HepG2 (cell line): ENCODE results near the gene ADAM10. TPM values are rescaled to one million over a fixed set of nuclear protein-coding genes. Genes with fewer than 3 reads are reported as not detected.

ENCODE experiments used
- ATAC-seq: fragments of 200-7000 bp; cut with Tn5 transposase; 3 replicates; pipeline ENCODE4 v1.9.1; 2020; ENCODE audit warnings: mild to moderate bottlenecking, moderate library complexity
- BruUV-seq: library from RNA; stranded (reverse); fragments of 400-500 nt; replicated peaks from 2 replicates; lab custom pipeline; 2021; lab: Mats Ljungman, UMichigan
- CTCF ChIA-PET: fragments of 300-600 bp; formaldehyde crosslinking; extraction: SDS; loops from one replicate; lab custom pipeline; 2021; ENCODE audit warnings: low total read pairs, inconsistent platforms, low intra/inter-chr PET ratio; lab: Yijun Ruan, JAX
- POLR2A ChIA-PET: fragments of 350-600 bp; sonication (Branson Sonifier 250); formaldehyde crosslinking; loops from one replicate; lab custom pipeline; 2020; ENCODE audit warnings: antibody characterized with exemption, inconsistent platforms; lab: Yijun Ruan, JAX
- DNase-seq: peaks from one replicate; pipeline ENCODE4 v3.0.0-alpha.2; 2015; ENCODE audit warnings: low spot score
- FAIRE-seq: peaks from 3 replicates; lab custom pipeline; 2011; peaks lifted over from hg19 to GRCh38; lab: Jason Lieb, UNC
- H2AFZ ChIP-seq: one replicate; pipeline ENCODE4 v1.6.1; 2011; ENCODE audit warnings: low read length, inconsistent platforms
- H3K27ac ChIP-seq: fragments of 300-600 bp; 3 replicates; pipeline ENCODE4 v1.8.0; 2011; ENCODE audit warnings: mixed run types, mild to moderate bottlenecking, mixed read lengths, low read length, inconsistent platforms; ENCODE audit not compliant: insufficient read depth; ENCODE audit errors: extremely low read length
- H3K27me3 ChIP-seq, 2 experiments: fragments of 200-600 bp in 1 of 2; 2 replicates in 1 of 2; 3 replicates in 1 of 2; pipeline versions ENCODE4 v1.6.0 to v1.8.0; 2011; ENCODE audit warnings: low read length in 2 of 2, mild to moderate bottlenecking in 2 of 2, moderate library complexity in 2 of 2, inconsistent platforms in 1 of 2; ENCODE audit not compliant: insufficient read depth in 2 of 2, control insufficient read depth in 1 of 2
- H3K36me3 ChIP-seq, 2 experiments: fragments of 200-600 bp in 1 of 2; replicated peaks in 1 of 2; 2 replicates in 1 of 2; 3 replicates in 1 of 2; pipeline versions ENCODE4 v1.5.1 to v1.8.0; 2011; ENCODE audit warnings: low read length in 2 of 2, inconsistent platforms in 1 of 2; ENCODE audit not compliant: insufficient read depth in 2 of 2, control insufficient read depth in 1 of 2
- H3K4me1 ChIP-seq: 2 replicates; pipeline ENCODE4 v1.5.1; 2012; ENCODE audit warnings: low read length, inconsistent platforms; ENCODE audit not compliant: insufficient read depth
- H3K4me2 ChIP-seq: 2 replicates; pipeline ENCODE4 v1.6.0; 2011; ENCODE audit warnings: low read depth, low read length, inconsistent platforms
- H3K4me3 ChIP-seq, 3 experiments: fragments of 200-600 bp in 1 of 3; sonication (generic), shearing (Covaris generic) in 1 of 3; replicated peaks in 1 of 3; 2 replicates each; pipeline ENCODE4 v1.5.1; 2011 to 2016; ENCODE audit warnings: low read length in 3 of 3, inconsistent platforms in 2 of 3, low read depth in 2 of 3, mild to moderate bottlenecking in 2 of 3, control low read depth in 1 of 3, mixed read lengths in 1 of 3; ENCODE audit not compliant: insufficient read depth in 1 of 3
- H3K79me2 ChIP-seq: one replicate; pipeline ENCODE4 v1.6.1; 2011; ENCODE audit warnings: low read length, inconsistent platforms; ENCODE audit not compliant: insufficient read depth
- H3K9ac ChIP-seq: 2 replicates; pipeline ENCODE4 v1.6.0; 2011; ENCODE audit warnings: mild to moderate bottlenecking, low read depth, low read length, inconsistent platforms; ENCODE audit not compliant: insufficient read depth
- H3K9me3 ChIP-seq: 2 replicates; pipeline ENCODE4 v1.5.1; 2012; ENCODE audit warnings: mild to moderate bottlenecking, low read length
- H4K20me1 ChIP-seq: 2 replicates; pipeline ENCODE4 v1.6.0; 2011; ENCODE audit warnings: inconsistent platforms, mild to moderate bottlenecking, low read length, moderate library complexity; ENCODE audit not compliant: insufficient read depth
- SIX1 ChIP-seq: sonication (generic); formaldehyde crosslinking; IDR thresholded peaks from 2 replicates; pipeline ENCODE4 v1.4.0; 2020; ENCODE audit warnings: missing genetic modification reagents, borderline replicate concordance
- ZBTB38 ChIP-seq: sonication (generic); formaldehyde crosslinking; IDR thresholded peaks from 2 replicates; pipeline ENCODE4 v1.5.1; 2020; ENCODE audit warnings: mild to moderate bottlenecking, missing genetic modification reagents
- ZNF232 ChIP-seq: sonication (generic); formaldehyde crosslinking; IDR thresholded peaks from 2 replicates; pipeline ENCODE4 v1.4.0; 2020; ENCODE audit warnings: missing genetic modification reagents, borderline replicate concordance
- ZNF30 ChIP-seq: sonication (generic); formaldehyde crosslinking; IDR thresholded peaks from 2 replicates; pipeline ENCODE4 v1.5.0; 2020; ENCODE audit warnings: mild to moderate bottlenecking, missing genetic modification reagents
- ZNF501 ChIP-seq: sonication (generic); formaldehyde crosslinking; IDR thresholded peaks from 2 replicates; pipeline ENCODE4 v1.5.1; 2020; ENCODE audit warnings: mild to moderate bottlenecking, moderate library complexity, missing genetic modification reagents
- WGBS: methylation state at CpG from one replicate; pipeline ENCODE4 v1.1.6; 2017; ENCODE audit warnings: low lambda C conversion rate; 5-methylcytosine and 5-hydroxymethylcytosine counted together
- in situ Hi-C: cut with HindIII; loops from 2 replicates; pipeline ENCODE4 v1.10.0; 2017; ENCODE audit warnings: low pct_unique_long_range_greater_than_20kb; ENCODE audit not compliant: extremely low pct_ligation_motif_present
- intact Hi-C: fragments of 100-400 bp; cut with micrococcal nuclease; formaldehyde crosslinking; loops from one replicate; pipeline ENCODE4 v1.10.0; 2022; ENCODE audit not compliant: unreplicated experiment
- polyA plus RNA-seq, 8 experiments: library from polyadenylated mRNA; depleted of rRNA in 3 of 8; stranded (reverse) in 7 of 8; unstranded in 1 of 8; fragments of >200 nt; fragmentation: Illumina TruSeq in 4 of 8; extraction: Trizol in 4 of 8; gene quantifications; 2 replicates each; pipeline versions ENCODE4 v1.2.1 to v1.2.3, GENCODE V29; 2011 to 2016; ENCODE audit warnings: low read depth in 4 of 8, missing spikeins in 1 of 8, mixed read lengths in 1 of 8; ENCODE audit not compliant: insufficient read depth in 1 of 8
- total RNA-seq, 5 experiments: library from RNA; depleted of rRNA; stranded (reverse); fragments of >200 nt; fragmentation: Illumina TruSeq; extraction: Trizol; gene quantifications; 2 replicates each; pipeline ENCODE4 v1.2.3, GENCODE V29; 2016; ENCODE audit warnings: low read depth in 1 of 5
- TF ChIP-seq, protein P1 (sequence below): sonication (generic); formaldehyde crosslinking; IDR thresholded peaks from 2 replicates; pipeline ENCODE4 v1.4.0; 2020; ENCODE audit warnings: missing genetic modification reagents
- TF ChIP-seq, protein P2 (sequence below): sonication (generic); formaldehyde crosslinking; IDR thresholded peaks from 2 replicates; pipeline ENCODE4 v1.5.1; 2020; ENCODE audit warnings: mild to moderate bottlenecking, missing genetic modification reagents, moderate library complexity

The ADAM10 gene
- total and polyA plus RNA-seq, 2 of the 13 experiments (the other 11 are each of a cell fraction or from before 2014, with no cell fraction given): 92.7 to 125 TPM

DNA sequence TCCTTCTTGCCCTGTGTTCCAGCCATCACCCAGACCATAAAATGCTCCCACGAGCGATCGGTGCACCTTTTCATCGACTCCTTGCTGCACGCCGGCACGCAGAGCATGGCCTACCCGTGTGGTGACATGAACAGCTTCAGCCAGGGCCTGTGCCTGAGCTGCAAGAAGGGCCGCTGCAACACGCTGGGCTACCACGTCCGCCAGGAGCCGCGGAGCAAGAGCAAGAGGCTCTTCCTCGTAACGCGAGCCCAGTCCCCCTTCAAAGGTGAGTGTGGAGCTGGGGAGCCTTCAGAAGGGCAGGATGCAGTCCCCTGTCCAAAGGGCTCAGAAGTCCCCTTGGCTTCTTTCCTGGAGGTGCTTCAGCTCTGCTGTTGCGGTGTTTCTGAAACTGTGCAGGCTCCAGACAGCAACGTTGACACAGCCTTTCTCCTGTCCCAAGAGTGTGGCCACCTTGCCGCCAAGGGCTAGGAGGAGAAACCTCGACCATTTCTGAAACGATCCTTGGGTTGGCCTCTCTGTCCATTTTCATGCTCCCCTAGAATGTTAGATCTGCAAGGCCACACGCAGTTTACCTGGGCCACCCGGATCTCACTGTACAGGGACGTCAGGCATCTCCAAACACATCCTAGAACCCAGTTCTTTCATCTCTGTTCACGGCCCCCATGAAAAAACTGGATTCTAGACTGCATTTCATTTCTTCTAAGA is 201.0 kb downstream of the ADAM10 start:
- no TSS peak for BruUV-seq
- Histone ChIP-seq H3K4me2 (no peak overlapping the region), H3K9me3 (no peaks in the 10 kb centered on the region), H3K9ac (no peak overlapping the region)
- TF ChIP-seq, protein P1, sequence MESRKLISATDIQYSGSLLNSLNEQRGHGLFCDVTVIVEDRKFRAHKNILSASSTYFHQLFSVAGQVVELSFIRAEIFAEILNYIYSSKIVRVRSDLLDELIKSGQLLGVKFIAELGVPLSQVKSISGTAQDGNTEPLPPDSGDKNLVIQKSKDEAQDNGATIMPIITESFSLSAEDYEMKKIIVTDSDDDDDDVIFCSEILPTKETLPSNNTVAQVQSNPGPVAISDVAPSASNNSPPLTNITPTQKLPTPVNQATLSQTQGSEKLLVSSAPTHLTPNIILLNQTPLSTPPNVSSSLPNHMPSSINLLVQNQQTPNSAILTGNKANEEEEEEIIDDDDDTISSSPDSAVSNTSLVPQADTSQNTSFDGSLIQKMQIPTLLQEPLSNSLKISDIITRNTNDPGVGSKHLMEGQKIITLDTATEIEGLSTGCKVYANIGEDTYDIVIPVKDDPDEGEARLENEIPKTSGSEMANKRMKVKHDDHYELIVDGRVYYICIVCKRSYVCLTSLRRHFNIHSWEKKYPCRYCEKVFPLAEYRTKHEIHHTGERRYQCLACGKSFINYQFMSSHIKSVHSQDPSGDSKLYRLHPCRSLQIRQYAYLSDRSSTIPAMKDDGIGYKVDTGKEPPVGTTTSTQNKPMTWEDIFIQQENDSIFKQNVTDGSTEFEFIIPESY (CRISPR knock-in tag): 0 out of 2 replicates have a peak, but pooled peaks have one; percentile 45
- TF ChIP-seq ZNF501 (CRISPR knock-in tag) (no peak), SIX1 (no peak), ZNF30 (CRISPR knock-in tag) (no peak), ZNF232 (CRISPR knock-in tag) (no peak), ZBTB38 (peak; percentile 28; the same call in 1 of the 2 replicates)
- TF ChIP-seq, protein P2, sequence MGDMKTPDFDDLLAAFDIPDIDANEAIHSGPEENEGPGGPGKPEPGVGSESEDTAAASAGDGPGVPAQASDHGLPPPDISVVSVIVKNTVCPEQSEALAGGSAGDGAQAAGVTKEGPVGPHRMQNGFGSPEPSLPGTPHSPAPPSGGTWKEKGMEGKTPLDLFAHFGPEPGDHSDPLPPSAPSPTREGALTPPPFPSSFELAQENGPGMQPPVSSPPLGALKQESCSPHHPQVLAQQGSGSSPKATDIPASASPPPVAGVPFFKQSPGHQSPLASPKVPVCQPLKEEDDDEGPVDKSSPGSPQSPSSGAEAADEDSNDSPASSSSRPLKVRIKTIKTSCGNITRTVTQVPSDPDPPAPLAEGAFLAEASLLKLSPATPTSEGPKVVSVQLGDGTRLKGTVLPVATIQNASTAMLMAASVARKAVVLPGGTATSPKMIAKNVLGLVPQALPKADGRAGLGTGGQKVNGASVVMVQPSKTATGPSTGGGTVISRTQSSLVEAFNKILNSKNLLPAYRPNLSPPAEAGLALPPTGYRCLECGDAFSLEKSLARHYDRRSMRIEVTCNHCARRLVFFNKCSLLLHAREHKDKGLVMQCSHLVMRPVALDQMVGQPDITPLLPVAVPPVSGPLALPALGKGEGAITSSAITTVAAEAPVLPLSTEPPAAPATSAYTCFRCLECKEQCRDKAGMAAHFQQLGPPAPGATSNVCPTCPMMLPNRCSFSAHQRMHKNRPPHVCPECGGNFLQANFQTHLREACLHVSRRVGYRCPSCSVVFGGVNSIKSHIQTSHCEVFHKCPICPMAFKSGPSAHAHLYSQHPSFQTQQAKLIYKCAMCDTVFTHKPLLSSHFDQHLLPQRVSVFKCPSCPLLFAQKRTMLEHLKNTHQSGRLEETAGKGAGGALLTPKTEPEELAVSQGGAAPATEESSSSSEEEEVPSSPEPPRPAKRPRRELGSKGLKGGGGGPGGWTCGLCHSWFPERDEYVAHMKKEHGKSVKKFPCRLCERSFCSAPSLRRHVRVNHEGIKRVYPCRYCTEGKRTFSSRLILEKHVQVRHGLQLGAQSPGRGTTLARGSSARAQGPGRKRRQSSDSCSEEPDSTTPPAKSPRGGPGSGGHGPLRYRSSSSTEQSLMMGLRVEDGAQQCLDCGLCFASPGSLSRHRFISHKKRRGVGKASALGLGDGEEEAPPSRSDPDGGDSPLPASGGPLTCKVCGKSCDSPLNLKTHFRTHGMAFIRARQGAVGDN (CRISPR knock-in tag): peak; percentile 20; the same call in 1 of the 2 replicates
- TF ChIP-seq, all 625 proteins: peak for 3
- H3K27ac ChIP-seq: no peak overlapping the region
- H4K20me1 ChIP-seq: no peaks in the 10 kb centered on the region
- DNase-seq (no peak), FAIRE-seq (no peak), ATAC-seq (no peak)
- no peaks in the 10 kb centered on the region for H3K27me3 ChIP-seq
- H3K4me3 ChIP-seq: no peak overlapping the region
- H3K79me2 ChIP-seq: no peaks in the 10 kb centered on the region
- in situ Hi-C loops: loop anchor here (5.0 kb wide), 1 partner anchor 76 kb away; no protein-coding TSS in a partner anchor
- H2AFZ ChIP-seq: no peak overlapping the region
- WGBS: 97% methylated on average over 14 of the region's 26 CpGs
- ChIA-PET CTCF (no interaction called here), POLR2A (no interaction called here)
- intact Hi-C loops: no loop called here
- H3K4me1 ChIP-seq: peaks cover 56% of the 10 kb centered on the region
- peaks cover 0 to 1% of the 10 kb centered on the region in 2 experiments; a peak in 1 of 5 replicates for H3K36me3 ChIP-seq
